ENCODE data around the gene CYB5D1. TPM values are rescaled to one million over a fixed set of nuclear protein-coding genes. Genes with fewer than 3 reads are reported as not detected.

The CYB5D1 gene
- total and polyA plus RNA-seq, 2 donors = 6.9 to 12.5 TPM

GRCh38 chr17:7886227-7887037, 28.6 kb downstream of the CYB5D1 start:
- Histone ChIP-seq H3K27ac (ENCODE audit: low read depth) (peak overlapping the region; percentile 97), H3K36me3 (ENCODE audit: insufficient read depth) (peaks cover 3% of the 10 kb centered on the region), H3K4me1 (ENCODE audit: insufficient read depth) (no peaks in the 10 kb centered on the region), H3K4me3 (ENCODE audit: low read depth, low read length) (peak overlapping the region; percentile 85)
- WGBS = 2% methylated on average over 30 of the region's 30 CpGs
- no peak for DNase-seq (ENCODE audit: extremely low spot score)

- no peaks in the 10 kb centered on the region for H3K4me1 ChIP-seq (ENCODE audit: insufficient read depth)
These were observed 29.3 kb downstream of the CYB5D1 start for GRCh38 chr17:7887038-7887481.

DNA sequence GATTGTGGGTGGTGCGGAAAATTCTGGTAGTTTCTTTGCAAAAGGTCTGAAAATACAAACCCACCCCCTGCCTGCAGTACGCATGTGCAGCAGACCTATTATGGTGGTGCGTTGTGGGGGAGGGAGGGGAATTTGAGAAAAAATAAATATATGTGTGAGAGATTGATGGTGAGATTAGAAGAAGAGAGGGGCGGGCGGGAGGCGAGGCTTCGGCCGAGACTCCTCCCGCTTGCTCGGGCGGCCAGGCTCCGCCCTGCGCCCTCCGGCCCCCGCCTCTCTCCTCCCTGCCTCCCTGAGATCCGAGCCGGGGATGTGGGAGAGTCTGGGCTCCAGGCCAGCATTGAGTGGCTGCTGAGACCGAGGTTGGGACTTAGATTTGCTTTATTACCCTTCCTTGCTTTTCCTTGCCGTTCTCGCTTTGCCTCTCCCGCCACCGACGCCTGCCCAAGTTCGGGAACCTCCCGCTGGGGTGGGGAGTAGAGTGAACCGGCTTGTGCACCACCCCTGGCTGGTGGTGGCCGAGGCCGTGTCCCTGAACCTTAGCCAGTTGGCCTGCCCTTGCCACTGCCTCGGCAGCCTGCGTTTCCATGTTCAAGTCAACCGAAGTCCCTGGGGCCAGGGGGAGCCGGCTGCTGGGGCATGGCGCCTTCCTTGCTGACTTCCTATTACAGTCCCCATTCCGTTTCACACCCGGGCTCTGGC, 29.8 kb downstream of the CYB5D1 start:
- Histone ChIP-seq H3K36me3 (ENCODE audit: insufficient read depth) (peaks cover 3% of the 10 kb centered on the region), H3K27ac (ENCODE audit: low read depth) (peak overlapping the region; percentile 83), H3K4me1 (ENCODE audit: insufficient read depth) (no peaks in the 10 kb centered on the region), H3K4me3 (ENCODE audit: low read depth, low read length) (peak overlapping the region; percentile 85)
- WGBS = under 1% methylated on average over 35 of the region's 35 CpGs
- peak; percentile 96 for DNase-seq (ENCODE audit: extremely low spot score)

More at GRCh38 chr17:7887038-7887481, 29.3 kb downstream of the CYB5D1 start:
- 3% methylated on average over 8 of the region's 8 CpGs for WGBS
- DNase-seq (ENCODE audit: extremely low spot score) = no peak
- peaks cover 3% of the 10 kb centered on the region for H3K36me3 ChIP-seq (ENCODE audit: insufficient read depth)
- H3K27ac ChIP-seq (ENCODE audit: low read depth) = peak overlapping the region; percentile 97
- H3K4me3 ChIP-seq (ENCODE audit: low read depth, low read length) = peak overlapping the region; percentile 85

DNA sequence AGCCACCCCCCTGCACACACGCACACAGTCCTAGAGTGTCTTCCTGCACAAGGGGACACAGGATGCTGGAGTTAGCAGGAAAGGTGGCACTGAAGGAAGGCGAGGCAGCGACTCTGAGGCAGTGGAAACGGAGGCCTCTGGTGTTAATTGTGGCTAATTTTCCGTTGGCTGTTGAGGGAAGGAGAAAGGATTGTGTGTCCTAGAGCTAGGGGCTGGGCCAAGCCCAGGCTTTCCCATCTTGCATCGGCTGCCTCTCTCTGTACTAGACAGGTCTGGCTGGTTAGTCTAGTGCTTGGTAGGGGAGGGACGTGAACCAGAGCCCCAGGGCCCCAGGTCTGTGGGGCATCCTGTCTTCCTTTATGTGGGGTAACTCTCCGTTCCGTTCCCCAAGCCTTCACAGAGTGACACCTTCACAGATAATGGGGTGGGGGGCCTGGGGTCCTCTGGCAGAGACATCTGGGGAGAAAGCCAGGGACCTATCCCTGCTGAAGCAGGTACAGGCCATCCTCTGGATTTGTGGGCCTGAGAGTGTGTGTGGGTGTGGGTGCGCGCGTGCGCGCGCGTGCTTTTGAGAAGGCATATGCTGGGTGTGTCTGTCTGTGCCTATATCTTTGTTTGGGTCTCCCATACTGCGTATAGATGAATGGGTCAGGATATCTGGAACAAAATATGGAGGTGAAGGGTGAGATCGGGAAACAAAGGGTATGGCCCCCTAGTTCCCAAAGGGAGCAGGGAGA, 30.5 kb downstream of the CYB5D1 start, which contains the start of gene CHD3:
Gene CHD3, plus strand, starts transcription at position 606 of the 737 bp plus-strand sequence. CDS start 212 bp downstream, outside the sequence.
- peak within 1 kb of the TSS; percentile 21 for H3K4me3 ChIP-seq (ENCODE audit: low read depth, low read length)
- DNase-seq (ENCODE audit: extremely low spot score) = peak; percentile 68
- H3K4me1 ChIP-seq (ENCODE audit: insufficient read depth) = no peaks in the 10 kb centered on the region
- H3K36me3 ChIP-seq (ENCODE audit: insufficient read depth) = peaks cover 3% of the 10 kb centered on the region
- WGBS = 26% methylated on average over 18 of the region's 18 CpGs
- peak within 1 kb of the TSS; percentile 83 for H3K27ac ChIP-seq (ENCODE audit: low read depth)

DNA sequence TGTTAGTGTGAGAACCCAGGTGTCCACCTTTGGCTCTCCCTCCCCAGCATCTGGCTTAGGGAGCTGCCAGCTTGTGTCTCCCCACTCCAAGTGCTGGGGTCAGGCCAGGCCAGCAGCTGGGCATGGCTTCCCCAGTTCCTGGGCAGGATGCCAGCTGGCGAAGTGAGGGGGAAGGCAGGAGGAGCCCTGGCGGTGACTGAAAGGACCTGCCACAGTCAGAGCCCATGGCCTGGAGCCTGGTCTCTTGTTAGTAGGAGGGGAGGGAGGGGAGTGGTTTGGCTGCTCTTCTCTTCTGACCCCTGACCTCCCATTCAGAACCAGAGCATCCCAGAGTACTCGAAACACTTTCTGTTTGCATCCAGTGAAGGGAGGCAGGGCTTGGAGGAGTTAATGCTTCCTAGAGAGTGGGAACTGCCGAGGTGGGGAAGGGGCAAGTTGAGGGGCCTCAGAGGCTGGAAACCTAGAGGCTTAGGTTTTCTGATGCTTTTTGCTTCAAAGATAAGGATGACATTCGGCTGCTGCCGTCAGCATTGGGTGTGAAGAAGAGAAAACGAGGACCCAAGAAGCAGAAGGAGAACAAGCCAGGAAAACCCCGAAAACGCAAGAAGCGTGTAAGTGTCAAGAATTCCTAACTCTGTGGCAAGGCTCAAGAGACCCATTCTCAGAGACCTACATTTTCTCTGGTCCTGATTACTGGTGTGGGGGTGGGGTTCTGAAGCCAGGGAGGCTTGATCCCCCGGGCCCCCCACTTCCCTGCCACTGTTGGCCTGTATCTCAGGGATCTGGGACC, 31.6 kb downstream of the CYB5D1 start:
- no peaks in the 10 kb centered on the region for H3K4me1 ChIP-seq (ENCODE audit: insufficient read depth)
- peak overlapping the region; percentile 72 for H3K27ac ChIP-seq (ENCODE audit: low read depth)
- WGBS = 16% methylated on average over 11 of the region's 11 CpGs
- peaks cover 3% of the 10 kb centered on the region for H3K36me3 ChIP-seq (ENCODE audit: insufficient read depth)
- H3K4me3 ChIP-seq (ENCODE audit: low read depth, low read length) = no peak overlapping the region
- DNase-seq (ENCODE audit: extremely low spot score) = peak; percentile 84

- no peak overlapping the region for H3K4me3 ChIP-seq (ENCODE audit: low read depth, low read length)
- no peaks in the 10 kb centered on the region for H3K4me1 ChIP-seq (ENCODE audit: insufficient read depth)
- no peak for DNase-seq (ENCODE audit: extremely low spot score)
- 86% methylated on average over 15 of the region's 15 CpGs for WGBS
- H3K27ac ChIP-seq (ENCODE audit: low read depth) = no peak overlapping the region
- peaks cover 3% of the 10 kb centered on the region for H3K36me3 ChIP-seq (ENCODE audit: insufficient read depth)
These were observed 35.5 kb downstream of the CYB5D1 start for GRCh38 chr17:7893187-7893880.

DNA sequence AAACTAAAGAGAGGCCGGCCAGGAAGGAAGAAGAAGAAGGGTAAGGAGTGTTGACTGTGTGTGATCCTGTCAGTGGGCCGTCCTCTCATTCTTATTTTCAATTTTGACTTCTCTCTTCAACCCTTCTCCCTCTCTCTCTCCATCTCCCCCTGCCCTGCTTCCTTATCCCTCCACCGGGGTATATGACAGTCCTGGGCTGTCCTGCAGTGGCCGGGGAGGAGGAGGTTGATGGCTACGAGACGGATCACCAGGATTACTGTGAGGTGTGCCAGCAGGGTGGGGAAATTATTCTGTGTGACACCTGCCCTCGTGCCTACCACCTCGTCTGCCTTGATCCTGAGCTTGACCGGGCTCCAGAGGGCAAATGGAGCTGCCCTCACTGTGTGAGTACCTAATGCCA, 36.4 kb downstream of the CYB5D1 start:
- Histone ChIP-seq H3K27ac (ENCODE audit: low read depth) (no peak overlapping the region), H3K4me1 (ENCODE audit: insufficient read depth) (no peaks in the 10 kb centered on the region), H3K36me3 (ENCODE audit: insufficient read depth) (peaks cover 7% of the 10 kb centered on the region), H3K4me3 (ENCODE audit: low read depth, low read length) (no peak overlapping the region)
- 92% methylated on average over 9 of the region's 9 CpGs for WGBS
- no peak for DNase-seq (ENCODE audit: extremely low spot score)

- DNase-seq (ENCODE audit: extremely low spot score) = no peak
- Histone ChIP-seq H3K4me3 (ENCODE audit: low read depth, low read length) (no peak overlapping the region), H3K36me3 (ENCODE audit: insufficient read depth) (peaks cover 7% of the 10 kb centered on the region), H3K4me1 (ENCODE audit: insufficient read depth) (no peaks in the 10 kb centered on the region), H3K27ac (ENCODE audit: low read depth) (no peak overlapping the region)
- WGBS = 85% methylated on average over 8 of the region's 8 CpGs
These were observed 37.1 kb downstream of the CYB5D1 start for GRCh38 chr17:7894866-7895265.

GRCh38 chr17:7897090-7897489, 39.3 kb downstream of the CYB5D1 start:
- Histone ChIP-seq H3K4me3 (ENCODE audit: low read depth, low read length) (no peak overlapping the region), H3K36me3 (ENCODE audit: insufficient read depth) (peaks cover 7% of the 10 kb centered on the region), H3K27ac (ENCODE audit: low read depth) (no peak overlapping the region), H3K4me1 (ENCODE audit: insufficient read depth) (no peaks in the 10 kb centered on the region)
- WGBS = 86% methylated on average over 13 of the region's 13 CpGs
- no peak for DNase-seq (ENCODE audit: extremely low spot score)

GRCh38 chr17:7897773-7898172, 40.0 kb downstream of the CYB5D1 start:
- Histone ChIP-seq H3K27ac (ENCODE audit: low read depth) (no peak overlapping the region), H3K36me3 (ENCODE audit: insufficient read depth) (peaks cover 7% of the 10 kb centered on the region), H3K4me1 (ENCODE audit: insufficient read depth) (no peaks in the 10 kb centered on the region), H3K4me3 (ENCODE audit: low read depth, low read length) (no peak overlapping the region)
- WGBS = 33% methylated on average over 6 of the region's 6 CpGs
- DNase-seq (ENCODE audit: extremely low spot score) = no peak

GRCh38 chr17:7903154-7904103, 45.6 kb downstream of the CYB5D1 start:
- Histone ChIP-seq H3K27ac (ENCODE audit: low read depth) (no peak overlapping the region), H3K4me3 (ENCODE audit: low read depth, low read length) (no peak overlapping the region), H3K36me3 (ENCODE audit: insufficient read depth) (peaks cover 12% of the 10 kb centered on the region), H3K4me1 (ENCODE audit: insufficient read depth) (no peaks in the 10 kb centered on the region)
- 76% methylated on average over 22 of the region's 22 CpGs for WGBS
- DNase-seq (ENCODE audit: extremely low spot score) = no peak
